ENCODE results near the gene SLIT1. TPM values are rescaled to one million over a fixed set of nuclear protein-coding genes. Genes with fewer than 3 reads are reported as not detected.

The SLIT1 gene
- total RNA-seq, 5 donors from 2014 or later (not counting 1 experiment from before 2014, with no cell fraction given): 0.29 to 0.56 (median 0.49) TPM

GRCh38 chr10:97196223-97197029 is 10.7 kb upstream of the SLIT1 start:
- Histone ChIP-seq H3K36me3 (ENCODE audit: control insufficient read depth in 2 of 2, extremely low read depth in 1 of 2, insufficient read depth in 1 of 2, low read length in 1 of 2) (no peaks in the 10 kb centered on the region), H3K4me3 (ENCODE audit: control insufficient read depth in 1 of 2, extremely low read depth in 1 of 2, low read length in 1 of 2) (peak overlapping the region; percentile 65 to 84), H3K9me3 (no peaks in the 10 kb centered on the region), H3K4me1 (ENCODE audit: control insufficient read depth in 1 of 2, extremely low read depth in 1 of 2, insufficient read depth in 2 of 2, low read length in 2 of 2) (peaks cover 0 to 14% of the 10 kb centered on the region in 2 experiments), H3K27ac (ENCODE audit: low read length) (peak overlapping the region; percentile 1), H3K27me3 (replicated peaks in 1 of 2; ENCODE audit: control insufficient read depth in 2 of 2, extremely low read depth in 1 of 2, insufficient read depth in 2 of 2, low read length in 1 of 2) (peaks cover 6 to 27% of the 10 kb centered on the region in 2 experiments)
- no peak overlapping the region for H3K27ac Mint-ChIP-seq
- peaks cover 7 to 11% (median 11%) of the 10 kb centered on the region in 3 donors for H3K4me1 Mint-ChIP-seq
- no peaks in the 10 kb centered on the region for H3K9me3 Mint-ChIP-seq
- peak; percentile 35 to 79 (median 52) for DNase-seq
- ChIA-PET CTCF (interaction anchor here (0.6 to 4.1 kb wide), 14 partner anchors 10 to 578 kb away, joined by 3 to 45 read pairs (median 4); no protein-coding TSS in a partner anchor), POLR2A (interaction anchor here (0.6 kb wide), 2 partner anchors 114 to 342 kb away, joined by 3 to 4 read pairs; no protein-coding TSS in a partner anchor)
- WGBS (ENCODE audit: insufficient coverage): 9% methylated on average over 23 of the region's 56 CpGs
- peak overlapping the region; percentile 74 to 82 (median 78) for H3K4me3 Mint-ChIP-seq
- H3K27me3 Mint-ChIP-seq: peaks cover 14 to 35% of the 10 kb centered on the region in 2 donors
- no peaks in the 10 kb centered on the region for H3K36me3 Mint-ChIP-seq
- peak; percentile 85 to 90 (median 88) for ATAC-seq (replicated peaks in 1 of 4)

- no peaks in the 10 kb centered on the region for H3K9me3 Mint-ChIP-seq
- Histone ChIP-seq H3K36me3 (ENCODE audit: control insufficient read depth in 2 of 2, extremely low read depth in 1 of 2, insufficient read depth in 1 of 2, low read length in 1 of 2) (no peaks in the 10 kb centered on the region), H3K4me3 (ENCODE audit: control insufficient read depth in 1 of 2, extremely low read depth in 1 of 2, low read length in 1 of 2) (peak overlapping the region; percentile 65 to 84), H3K27me3 (replicated peaks in 1 of 2; ENCODE audit: control insufficient read depth in 2 of 2, extremely low read depth in 1 of 2, insufficient read depth in 2 of 2, low read length in 1 of 2) (peaks cover 6 to 29% of the 10 kb centered on the region in 2 experiments), H3K27ac (ENCODE audit: low read length) (no peak overlapping the region), H3K4me1 (ENCODE audit: control insufficient read depth in 1 of 2, extremely low read depth in 1 of 2, insufficient read depth in 2 of 2, low read length in 2 of 2) (peaks cover 0 to 14% of the 10 kb centered on the region in 2 experiments), H3K9me3 (no peaks in the 10 kb centered on the region)
- H3K4me3 Mint-ChIP-seq: peak overlapping the region; percentile 74 to 82 (median 78)
- no peaks in the 10 kb centered on the region for H3K36me3 Mint-ChIP-seq
- ChIA-PET CTCF (interaction anchor here (0.6 to 4.1 kb wide), 9 partner anchors 9 to 577 kb away, joined by 3 to 45 read pairs (median 3); no protein-coding TSS in a partner anchor), POLR2A (no interaction called here)
- DNase-seq (peak in 1 of 35 experiments; percentile 17), ATAC-seq (replicated peaks in 1 of 4) (no peak)
- H3K27ac Mint-ChIP-seq: peak overlapping the region in 1 of 2 donors; percentile 34
- peaks cover 7 to 10% (median 7%) of the 10 kb centered on the region in 3 donors for H3K4me1 Mint-ChIP-seq
- WGBS (ENCODE audit: insufficient coverage): 45% methylated on average over 8 of the region's 11 CpGs
- H3K27me3 Mint-ChIP-seq: peaks cover 17 to 39% of the 10 kb centered on the region in 2 donors
Measured at GRCh38 chr10:97195706-97196222, 10.0 kb upstream of the SLIT1 start.

GRCh38 chr10:97192952-97193435 is 7.2 kb upstream of the SLIT1 start:
- H3K4me1 ChIP-seq (ENCODE audit: control insufficient read depth in 1 of 2, extremely low read depth in 1 of 2, insufficient read depth in 2 of 2, low read length in 2 of 2): peaks cover 0 to 14% of the 10 kb centered on the region in 2 experiments
- H3K27ac Mint-ChIP-seq: no peak overlapping the region
- DNase-seq (no peak), ATAC-seq (replicated peaks in 1 of 4) (no peak)
- CTCF ChIA-PET: interaction anchor here in 1 of 2 donors (2.3 kb wide), 1 partner anchor 17 kb away, joined by 7 read pairs; no protein-coding TSS in a partner anchor
- no peak overlapping the region for H3K27ac ChIP-seq (ENCODE audit: low read length)
- no peaks in the 10 kb centered on the region for H3K9me3 ChIP-seq
- H3K9me3 Mint-ChIP-seq: no peaks in the 10 kb centered on the region
- peaks cover 7% of the 10 kb centered on the region in 3 donors for H3K4me1 Mint-ChIP-seq
- H3K36me3 Mint-ChIP-seq: no peaks in the 10 kb centered on the region
- H3K4me3 Mint-ChIP-seq: no peak overlapping the region
- no peak overlapping the region for H3K4me3 ChIP-seq (ENCODE audit: control insufficient read depth in 1 of 2, extremely low read depth in 1 of 2, low read length in 1 of 2)
- POLR2A ChIA-PET: no interaction called here
- H3K36me3 ChIP-seq (ENCODE audit: control insufficient read depth in 2 of 2, extremely low read depth in 1 of 2, insufficient read depth in 1 of 2, low read length in 1 of 2): no peaks in the 10 kb centered on the region
- WGBS (ENCODE audit: insufficient coverage): 91% methylated on average over 4 of the region's 5 CpGs
- H3K27me3 Mint-ChIP-seq: peaks cover 26 to 53% of the 10 kb centered on the region in 2 donors
- peaks cover 6 to 36% of the 10 kb centered on the region in 2 experiments for H3K27me3 ChIP-seq (replicated peaks in 1 of 2; ENCODE audit: control insufficient read depth in 2 of 2, extremely low read depth in 1 of 2, insufficient read depth in 2 of 2, low read length in 1 of 2)

GRCh38 chr10:97190450-97190849 is 4.7 kb upstream of the SLIT1 start:
- H3K4me3 Mint-ChIP-seq: no peak overlapping the region
- H3K27me3 Mint-ChIP-seq: peaks cover 38 to 72% of the 10 kb centered on the region in 2 donors
- DNase-seq (no peak), ATAC-seq (replicated peaks in 1 of 4) (no peak)
- Histone ChIP-seq H3K27me3 (replicated peaks in 1 of 2; ENCODE audit: control insufficient read depth in 2 of 2, extremely low read depth in 1 of 2, insufficient read depth in 2 of 2, low read length in 1 of 2) (peaks cover 9 to 53% of the 10 kb centered on the region in 2 experiments), H3K4me1 (ENCODE audit: control insufficient read depth in 1 of 2, extremely low read depth in 1 of 2, insufficient read depth in 2 of 2, low read length in 2 of 2) (peaks cover 0 to 3% of the 10 kb centered on the region in 2 experiments), H3K36me3 (ENCODE audit: control insufficient read depth in 2 of 2, extremely low read depth in 1 of 2, insufficient read depth in 1 of 2, low read length in 1 of 2) (no peaks in the 10 kb centered on the region), H3K27ac (ENCODE audit: low read length) (no peak overlapping the region), H3K9me3 (no peaks in the 10 kb centered on the region), H3K4me3 (ENCODE audit: control insufficient read depth in 1 of 2, extremely low read depth in 1 of 2, low read length in 1 of 2) (no peak overlapping the region)
- H3K27ac Mint-ChIP-seq: no peak overlapping the region
- POLR2A ChIA-PET: no interaction called here
- CTCF ChIA-PET: no interaction called here
- H3K4me1 Mint-ChIP-seq: peaks cover 0 to 3% (median 2%) of the 10 kb centered on the region in 3 donors
- no peaks in the 10 kb centered on the region for H3K9me3 Mint-ChIP-seq
- WGBS (ENCODE audit: insufficient coverage): 71% methylated on average over 1 of the region's 2 CpGs
- no peaks in the 10 kb centered on the region for H3K36me3 Mint-ChIP-seq

GRCh38 chr10:97188261-97188711 is 2.5 kb upstream of the SLIT1 start:
- Histone ChIP-seq H3K4me1 (ENCODE audit: control insufficient read depth in 1 of 2, extremely low read depth in 1 of 2, insufficient read depth in 2 of 2, low read length in 2 of 2) (peaks cover 0 to 6% of the 10 kb centered on the region in 2 experiments), H3K4me3 (ENCODE audit: control insufficient read depth in 1 of 2, extremely low read depth in 1 of 2, low read length in 1 of 2) (no peak overlapping the region), H3K9me3 (no peaks in the 10 kb centered on the region), H3K36me3 (ENCODE audit: control insufficient read depth in 2 of 2, extremely low read depth in 1 of 2, insufficient read depth in 1 of 2, low read length in 1 of 2) (no peaks in the 10 kb centered on the region), H3K27ac (ENCODE audit: low read length) (no peak overlapping the region), H3K27me3 (replicated peaks in 1 of 2; ENCODE audit: control insufficient read depth in 2 of 2, extremely low read depth in 1 of 2, insufficient read depth in 2 of 2, low read length in 1 of 2) (peaks cover 15 to 70% of the 10 kb centered on the region in 2 experiments)
- H3K36me3 Mint-ChIP-seq: no peaks in the 10 kb centered on the region
- no peaks in the 10 kb centered on the region for H3K9me3 Mint-ChIP-seq
- CTCF ChIA-PET: no interaction called here
- ATAC-seq (replicated peaks in 1 of 4) (no peak), DNase-seq (no peak)
- peaks cover 6 to 11% (median 7%) of the 10 kb centered on the region in 3 donors for H3K4me1 Mint-ChIP-seq
- no peak overlapping the region for H3K4me3 Mint-ChIP-seq
- POLR2A ChIA-PET: no interaction called here
- H3K27ac Mint-ChIP-seq: no peak overlapping the region
- peaks cover 54 to 81% of the 10 kb centered on the region in 2 donors for H3K27me3 Mint-ChIP-seq
- WGBS (ENCODE audit: insufficient coverage): 67% methylated on average over 8 of the region's 11 CpGs

- Histone ChIP-seq H3K36me3 (ENCODE audit: control insufficient read depth in 2 of 2, extremely low read depth in 1 of 2, insufficient read depth in 1 of 2, low read length in 1 of 2) (no peaks in the 10 kb centered on the region), H3K27me3 (replicated peaks in 1 of 2; ENCODE audit: control insufficient read depth in 2 of 2, extremely low read depth in 1 of 2, insufficient read depth in 2 of 2, low read length in 1 of 2) (peaks cover 12 to 73% of the 10 kb centered on the region in 2 experiments), H3K27ac (ENCODE audit: low read length) (no peak overlapping the region), H3K4me1 (ENCODE audit: control insufficient read depth in 1 of 2, extremely low read depth in 1 of 2, insufficient read depth in 2 of 2, low read length in 2 of 2) (peaks cover 0 to 6% of the 10 kb centered on the region in 2 experiments), H3K9me3 (no peaks in the 10 kb centered on the region), H3K4me3 (ENCODE audit: control insufficient read depth in 1 of 2, extremely low read depth in 1 of 2, low read length in 1 of 2) (no peak overlapping the region)
- WGBS (ENCODE audit: insufficient coverage): 90% methylated on average over 10 of the region's 18 CpGs
- POLR2A ChIA-PET: no interaction called here
- H3K36me3 Mint-ChIP-seq: no peaks in the 10 kb centered on the region
- no peak for ATAC-seq (replicated peaks in 1 of 4)
- H3K4me1 Mint-ChIP-seq: peaks cover 6 to 11% (median 7%) of the 10 kb centered on the region in 3 donors
- CTCF ChIA-PET: interaction anchor here in 1 of 2 donors (1.3 kb wide), 1 partner anchor 23 kb away, joined by 7 read pairs; no protein-coding TSS in a partner anchor
- H3K9me3 Mint-ChIP-seq: no peaks in the 10 kb centered on the region
- H3K4me3 Mint-ChIP-seq: peak overlapping the region in 1 of 3 donors; percentile 58
- no peak overlapping the region for H3K27ac Mint-ChIP-seq
- peaks cover 53 to 81% of the 10 kb centered on the region in 2 donors for H3K27me3 Mint-ChIP-seq
- DNase-seq: no peak
Measured at GRCh38 chr10:97186911-97187310, 1.2 kb upstream of the SLIT1 start.

All from T-cell (primary cell).